C4-2B (cell line): ENCODE results near the gene TRPC4.

ENCODE experiments used
- H3K27ac ChIP-seq: fragments of 450-650 bp; 2 replicates; pipeline ENCODE4 v1.5.1; 2017
- ZFX ChIP-seq: fragments of 450-650 bp; IDR thresholded peaks from 2 replicates; pipeline ENCODE4 v1.6.1; 2017
- TF ChIP-seq, protein P1 (sequence below): fragments of 450-650 bp; conservative IDR thresholded peaks from 2 replicates; pipeline ENCODE4 v1.5.1; 2017; ENCODE audit warnings: mild to moderate bottlenecking

The TRPC4 gene

DNA sequence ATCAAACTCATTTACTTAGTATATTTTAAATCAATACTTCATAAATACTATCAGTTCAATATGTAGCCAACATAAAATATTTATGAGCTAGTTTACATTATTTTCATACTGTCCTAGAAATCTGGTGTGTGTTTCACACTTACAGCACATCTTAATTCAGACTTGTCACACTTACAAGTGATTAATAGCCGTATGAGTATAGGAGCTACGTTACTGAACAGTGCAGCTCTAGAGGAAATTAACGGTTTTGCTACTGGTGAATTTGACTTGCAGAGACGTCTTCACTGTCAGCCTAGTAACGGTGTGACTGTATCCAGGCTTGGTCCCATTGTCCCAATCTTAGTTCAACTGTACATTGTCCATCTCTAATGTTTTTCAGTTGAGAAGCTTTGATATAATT, 237.3 kb downstream of the TRPC4 start:
- TF ChIP-seq, protein P1, sequence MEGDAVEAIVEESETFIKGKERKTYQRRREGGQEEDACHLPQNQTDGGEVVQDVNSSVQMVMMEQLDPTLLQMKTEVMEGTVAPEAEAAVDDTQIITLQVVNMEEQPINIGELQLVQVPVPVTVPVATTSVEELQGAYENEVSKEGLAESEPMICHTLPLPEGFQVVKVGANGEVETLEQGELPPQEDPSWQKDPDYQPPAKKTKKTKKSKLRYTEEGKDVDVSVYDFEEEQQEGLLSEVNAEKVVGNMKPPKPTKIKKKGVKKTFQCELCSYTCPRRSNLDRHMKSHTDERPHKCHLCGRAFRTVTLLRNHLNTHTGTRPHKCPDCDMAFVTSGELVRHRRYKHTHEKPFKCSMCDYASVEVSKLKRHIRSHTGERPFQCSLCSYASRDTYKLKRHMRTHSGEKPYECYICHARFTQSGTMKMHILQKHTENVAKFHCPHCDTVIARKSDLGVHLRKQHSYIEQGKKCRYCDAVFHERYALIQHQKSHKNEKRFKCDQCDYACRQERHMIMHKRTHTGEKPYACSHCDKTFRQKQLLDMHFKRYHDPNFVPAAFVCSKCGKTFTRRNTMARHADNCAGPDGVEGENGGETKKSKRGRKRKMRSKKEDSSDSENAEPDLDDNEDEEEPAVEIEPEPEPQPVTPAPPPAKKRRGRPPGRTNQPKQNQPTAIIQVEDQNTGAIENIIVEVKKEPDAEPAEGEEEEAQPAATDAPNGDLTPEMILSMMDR, result no peak
- no peak for TF ChIP-seq ZFX
- H3K27ac ChIP-seq, result no peak overlapping the region

DNA sequence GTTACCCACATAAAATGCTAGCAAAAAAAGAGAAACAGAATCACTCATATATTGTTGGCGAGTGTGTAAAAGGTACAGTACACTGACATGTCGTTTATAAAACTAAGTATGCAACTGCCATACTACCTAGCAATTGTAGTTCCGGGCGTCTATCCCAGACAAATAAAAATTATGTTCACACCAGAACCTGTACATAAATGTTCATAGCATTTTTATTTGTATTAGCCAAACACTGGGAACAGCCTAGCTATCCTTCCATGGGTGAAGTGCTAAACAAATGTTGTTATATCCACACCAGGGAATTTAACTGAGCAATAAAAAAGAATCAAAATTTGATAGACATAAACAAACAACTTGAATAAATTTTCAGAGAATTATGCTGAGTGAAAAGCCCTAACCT, 242.1 kb downstream of the TRPC4 start:
- TF ChIP-seq, protein P1, result no peak
- no peak for TF ChIP-seq ZFX

DNA sequence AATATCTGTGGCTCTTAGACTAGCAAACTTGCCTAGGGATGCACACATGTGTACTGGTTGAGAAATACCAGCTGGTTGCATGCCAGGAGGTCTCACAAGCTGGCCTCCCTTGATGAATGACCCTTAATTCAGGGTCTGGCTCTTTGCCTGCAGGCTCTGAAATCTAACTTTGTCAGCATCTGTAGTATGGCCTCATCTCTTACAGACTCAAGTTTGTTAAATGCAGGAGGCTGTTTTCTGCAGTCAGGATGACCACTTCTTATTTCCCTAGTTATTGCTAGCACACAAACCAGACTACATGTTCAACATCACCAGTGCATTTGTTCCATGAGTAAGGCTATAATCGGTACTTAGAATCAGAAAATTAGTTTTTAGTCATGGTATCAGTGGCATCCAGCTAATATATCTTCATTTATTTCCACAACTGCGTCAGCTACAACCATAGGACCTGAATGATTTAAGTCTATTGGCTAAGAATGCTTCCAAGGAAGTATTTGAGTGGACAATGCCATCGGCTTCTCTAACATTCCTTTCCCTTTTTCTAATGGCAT, 247.7 kb downstream of the TRPC4 start:
- no peak overlapping the region for H3K27ac ChIP-seq

More for the DNA sequence above, 242.1 kb downstream of the TRPC4 start:
- no peak overlapping the region for H3K27ac ChIP-seq

DNA sequence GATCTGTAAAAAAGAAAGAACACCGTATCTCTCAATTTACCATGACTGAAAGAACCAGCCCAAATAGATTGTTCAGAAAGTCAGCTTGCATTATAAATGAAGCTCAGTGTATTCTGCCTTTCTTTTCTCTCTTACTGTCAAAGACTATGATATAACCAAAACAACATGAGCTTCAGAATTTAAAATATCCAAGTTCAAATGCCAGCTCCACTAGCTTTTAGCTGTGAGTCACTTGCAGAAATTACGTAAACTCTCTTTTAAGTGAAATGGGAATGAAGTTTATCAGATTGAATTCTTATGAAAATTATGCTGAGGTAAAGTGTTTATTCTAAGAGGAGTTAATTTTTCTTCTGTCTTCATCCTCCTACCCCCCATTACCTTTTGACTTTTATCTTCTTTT, 251.0 kb downstream of the TRPC4 start:
- no peak for TF ChIP-seq ZFX
- TF ChIP-seq, protein P1, result no peak
- no peak overlapping the region for H3K27ac ChIP-seq

More for the DNA sequence above, 247.7 kb downstream of the TRPC4 start:
- no peak for TF ChIP-seq ZFX
- TF ChIP-seq, protein P1, result no peak

DNA sequence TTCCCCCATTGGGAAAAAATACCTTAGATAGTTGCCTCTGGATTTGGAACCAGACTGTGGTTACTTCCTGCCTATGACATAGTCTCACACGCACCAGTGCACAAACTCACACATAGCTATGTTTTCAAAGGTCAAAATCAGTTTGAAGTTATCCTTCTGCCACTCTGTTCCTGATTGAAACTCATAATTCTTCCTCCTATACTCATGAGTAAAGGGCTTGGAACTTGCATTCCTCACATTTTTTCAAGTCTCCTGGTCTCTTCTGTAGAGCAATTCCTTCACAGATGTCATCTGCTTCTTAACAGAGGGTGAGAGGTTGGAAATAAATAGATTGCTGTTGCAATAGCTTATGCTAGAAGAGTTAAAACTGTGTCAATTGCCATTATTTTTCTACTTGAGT, 252.4 kb downstream of the TRPC4 start:
- H3K27ac ChIP-seq, result no peak overlapping the region
- TF ChIP-seq, protein P1, result no peak
- TF ChIP-seq ZFX, result no peak

DNA sequence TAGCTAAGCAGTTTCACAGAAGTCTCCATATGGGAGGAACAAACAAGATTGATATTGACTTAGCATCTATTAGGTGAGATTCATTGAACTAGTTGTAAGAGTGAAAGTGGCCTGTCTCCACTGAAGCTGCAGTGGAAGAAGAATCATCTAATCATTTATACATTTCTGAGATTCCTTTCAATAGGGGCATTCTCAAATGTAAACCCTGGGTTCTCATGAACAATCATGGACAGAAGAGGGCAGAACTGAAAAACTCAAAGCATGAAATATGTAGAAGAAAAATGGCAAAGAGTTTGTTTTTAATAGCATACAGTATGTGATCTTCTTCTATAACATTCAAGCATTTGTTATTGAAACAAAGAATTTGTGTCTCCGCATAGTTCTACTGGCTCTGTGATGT, 253.4 kb downstream of the TRPC4 start:
- no peak overlapping the region for H3K27ac ChIP-seq
- no peak for TF ChIP-seq ZFX
- TF ChIP-seq, protein P1, result no peak; the same call in 1 of the 2 replicates

DNA sequence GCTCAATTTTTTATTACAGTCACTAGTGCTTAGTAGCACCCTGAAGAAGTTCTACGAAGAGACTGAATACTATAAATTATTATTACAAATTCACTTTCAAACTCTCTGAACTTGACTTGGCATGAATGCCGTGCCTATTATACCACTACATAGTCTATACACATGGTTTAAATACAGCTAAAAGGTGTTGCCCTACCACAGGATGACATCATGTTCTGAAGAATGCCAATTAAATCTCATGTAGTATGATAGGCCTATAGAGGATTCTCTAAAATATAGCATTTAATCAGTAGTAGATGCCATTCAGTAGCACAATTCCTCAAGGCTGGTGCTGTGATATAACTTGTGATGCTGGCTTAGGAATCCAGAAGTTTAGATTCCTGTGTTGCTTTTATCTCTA, 254.3 kb downstream of the TRPC4 start:
- no peak overlapping the region for H3K27ac ChIP-seq
- TF ChIP-seq ZFX, result no peak
- TF ChIP-seq, protein P1, result no peak
